MG63 (cell line): ENCODE results near the gene IFITM1. TPM values are rescaled to one million over a fixed set of nuclear protein-coding genes. Genes with fewer than 3 reads are reported as not detected.
"Not testable (repeated sequence)": the region's sequence is repeated elsewhere in the genome, so short reads cannot be mapped to it uniquely, and the experiment has no call there.

ENCODE experiments used
- DNase-seq: peaks from one replicate; pipeline ENCODE4 v3.0.0-alpha.2; 2020
- H3K27me3 ChIP-seq: fragments of 250-450 bp; sonication (Bioruptor Pico); 2 replicates; pipeline ENCODE4 v1.5.1; 2020; ENCODE audit warnings: mild to moderate bottlenecking, moderate library complexity
- H3K36me3 ChIP-seq: fragments of 250-450 bp; sonication (Bioruptor Pico); 2 replicates; pipeline ENCODE4 v1.5.1; 2020; ENCODE audit warnings: mild to moderate bottlenecking, moderate library complexity
- H3K4me3 ChIP-seq: fragments of 250-450 bp; sonication (Bioruptor Pico); 2 replicates; pipeline ENCODE4 v1.5.1; 2020; ENCODE audit warnings: mild to moderate bottlenecking, moderate library complexity
- H3K9me3 ChIP-seq: fragments of 250-450 bp; sonication (Bioruptor Pico); 2 replicates; pipeline ENCODE4 v1.5.1; 2020; ENCODE audit warnings: mild to moderate bottlenecking, moderate library complexity
- total RNA-seq: library from RNA; depleted of rRNA; stranded (reverse); fragments of >200 nt; shearing (Covaris generic); gene quantifications from 2 replicates; pipeline ENCODE4 v1.2.3, GENCODE V29; 2014; ENCODE audit warnings: low replicate concordance

The IFITM1 gene
- total RNA-seq, 1 experiment from 2014 or later = 62.6 TPM

DNA sequence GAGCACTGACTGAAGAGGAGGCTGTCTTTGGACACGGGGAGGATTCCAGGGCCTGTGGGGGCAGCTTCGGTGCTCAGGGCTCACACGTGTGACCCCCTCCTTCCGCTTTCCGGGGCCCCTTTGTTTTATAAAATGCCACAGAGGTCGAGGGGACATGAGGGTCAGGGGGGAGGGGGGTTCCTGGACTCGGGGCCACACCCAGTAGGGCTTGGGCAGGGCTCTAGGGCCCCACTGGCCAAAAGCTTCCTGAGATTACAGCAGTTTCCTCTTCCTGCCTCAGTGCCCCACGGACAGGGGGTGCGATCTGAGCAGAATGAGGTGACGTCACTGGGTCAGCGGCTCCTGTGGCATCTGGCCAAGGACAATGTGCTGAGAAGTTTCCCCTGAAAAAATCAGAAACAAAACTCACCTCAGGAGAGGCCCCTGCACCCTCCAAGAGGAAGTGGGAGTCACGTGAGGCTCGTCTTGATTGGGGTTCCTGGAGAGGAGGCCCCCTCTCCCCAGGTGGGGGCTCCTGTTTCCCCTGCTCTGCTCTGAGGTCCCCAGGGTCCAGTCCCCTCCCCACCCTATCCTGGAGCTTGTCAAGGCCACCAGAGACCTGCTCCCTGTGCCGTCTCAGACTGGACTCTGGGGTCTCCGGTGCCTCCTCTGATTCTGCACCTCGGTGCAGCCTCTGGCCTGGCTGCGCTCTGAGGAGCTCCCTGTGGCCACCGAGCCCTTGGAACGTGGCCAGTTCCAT is 13.2 kb downstream of the IFITM1 start:
- H3K9me3 ChIP-seq = peaks cover 6% of the 10 kb centered on the region
- DNase-seq = no peak
- no peak overlapping the region for H3K4me3 ChIP-seq
- H3K36me3 ChIP-seq = no peaks in the 10 kb centered on the region
- no peaks in the 10 kb centered on the region for H3K27me3 ChIP-seq

DNA sequence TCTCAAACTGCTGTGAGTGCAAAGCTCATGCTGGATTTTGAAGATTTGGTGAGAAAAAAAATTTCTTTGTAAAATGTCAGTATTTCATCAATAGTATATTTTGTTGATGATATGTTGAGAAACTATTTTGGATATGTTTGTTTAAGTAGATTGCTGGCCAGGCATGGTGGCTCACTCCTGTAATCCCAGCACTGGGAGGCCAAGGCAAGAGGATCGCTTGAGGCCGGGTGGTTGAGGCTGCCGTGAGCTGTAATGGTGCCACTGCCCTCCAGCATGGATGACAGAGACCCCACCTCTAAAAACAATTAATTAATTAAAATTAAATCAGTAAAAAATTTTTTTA is 13.7 kb downstream of the IFITM1 start:
- peaks cover 6% of the 10 kb centered on the region for H3K9me3 ChIP-seq
- H3K4me3 ChIP-seq = no peak overlapping the region
- H3K36me3 ChIP-seq = no peaks in the 10 kb centered on the region
- H3K27me3 ChIP-seq = no peaks in the 10 kb centered on the region
- DNase-seq = no peak

DNA sequence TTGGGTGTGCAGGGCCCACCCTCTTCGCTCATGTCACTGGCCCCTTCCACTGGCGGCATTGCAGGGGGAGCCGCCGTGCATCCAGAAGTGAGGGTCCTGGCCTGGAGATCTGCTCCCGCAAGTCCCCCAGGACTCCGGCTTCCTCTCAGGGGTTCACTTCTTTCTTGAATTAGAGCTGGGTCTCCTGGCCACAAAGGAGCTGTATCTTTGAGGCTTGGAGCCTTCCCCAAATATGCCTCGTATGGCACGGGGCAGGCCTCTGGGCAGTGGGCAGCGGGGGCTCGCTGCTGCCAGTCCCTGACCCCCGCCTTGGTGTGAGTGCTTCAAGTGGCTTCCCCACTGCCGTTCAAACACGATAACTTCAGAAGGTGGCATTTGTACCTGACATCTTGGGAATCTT is 14.2 kb downstream of the IFITM1 start:
- no peaks in the 10 kb centered on the region for H3K36me3 ChIP-seq
- H3K9me3 ChIP-seq = peaks cover 6% of the 10 kb centered on the region
- no peaks in the 10 kb centered on the region for H3K27me3 ChIP-seq
- H3K4me3 ChIP-seq = no peak overlapping the region
- DNase-seq = no peak

DNA sequence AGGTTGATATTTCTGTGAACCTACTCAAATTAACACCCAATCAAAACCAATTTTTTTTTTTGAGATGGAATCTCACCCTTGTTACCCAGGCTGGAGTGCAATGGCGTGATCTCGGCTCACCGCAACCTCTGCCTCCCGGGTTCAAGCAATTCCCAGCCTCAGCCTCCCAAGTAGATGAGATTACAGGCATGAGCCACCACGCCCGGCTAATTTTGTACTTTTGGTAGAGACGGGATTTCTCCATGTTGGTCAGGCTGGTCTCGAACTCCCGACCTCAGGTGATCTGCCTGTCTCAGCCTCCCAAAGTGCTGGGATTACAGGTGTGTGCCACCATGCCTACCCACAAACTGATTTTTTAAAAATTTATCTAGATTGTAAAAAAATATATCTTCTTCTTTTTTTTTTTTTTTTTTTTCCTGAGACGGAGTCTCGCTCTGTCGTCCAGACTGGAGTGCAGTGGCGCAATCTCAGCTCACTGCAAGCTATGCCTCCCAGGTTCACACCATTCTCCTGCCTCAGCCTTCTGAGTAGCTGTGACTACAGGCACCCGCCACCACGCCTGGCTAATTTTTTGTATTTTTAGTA is 14.8 kb downstream of the IFITM1 start:
- not testable (repeated sequence) for DNase-seq, H3K9me3 ChIP-seq, H3K27me3 ChIP-seq, H3K4me3 ChIP-seq, H3K36me3 ChIP-seq

DNA sequence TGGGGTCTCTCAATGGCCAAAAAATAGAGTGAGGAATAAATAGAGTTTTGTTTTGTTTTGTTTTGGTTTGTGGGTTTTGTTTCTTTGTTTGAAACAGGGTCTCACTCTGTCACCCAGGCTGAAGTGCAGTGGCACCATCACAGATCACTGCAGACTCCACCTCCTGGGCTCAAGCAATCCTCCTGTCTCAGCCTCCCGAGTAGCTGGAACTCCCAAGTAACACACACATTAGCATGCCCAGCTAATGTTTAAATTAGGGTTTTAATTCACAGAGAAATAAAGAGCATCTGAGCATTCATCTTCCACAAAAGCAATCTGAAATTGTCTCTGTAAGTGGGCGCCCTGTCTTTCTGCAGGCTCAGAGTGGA is 16.0 kb downstream of the IFITM1 start:
- Histone ChIP-seq H3K4me3 (no peak overlapping the region), H3K9me3 (peaks cover 6% of the 10 kb centered on the region), H3K36me3 (no peaks in the 10 kb centered on the region), H3K27me3 (no peaks in the 10 kb centered on the region)
- DNase-seq = no peak

DNA sequence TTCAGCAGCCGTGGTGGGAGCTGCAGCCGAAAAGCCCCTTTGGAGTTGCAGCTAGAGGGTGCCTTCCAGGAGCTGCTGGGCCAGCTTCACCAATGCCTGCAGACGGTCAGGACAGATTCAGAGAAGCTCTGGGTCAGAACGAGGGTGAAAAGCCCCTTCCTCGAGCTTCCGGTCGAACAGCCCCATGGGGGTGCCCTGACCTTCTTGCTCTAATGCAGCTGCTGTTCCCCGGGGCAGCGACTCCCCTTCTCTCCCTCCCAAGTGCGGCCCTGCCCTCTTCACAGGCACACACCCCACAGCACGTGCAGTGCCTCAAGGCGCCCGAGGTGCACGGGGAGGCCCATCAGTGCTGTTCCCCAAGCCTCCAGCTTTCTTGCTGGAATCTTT is 16.5 kb downstream of the IFITM1 start:
- Histone ChIP-seq H3K4me3 (no peak overlapping the region), H3K27me3 (no peaks in the 10 kb centered on the region), H3K9me3 (peaks cover 6% of the 10 kb centered on the region), H3K36me3 (no peaks in the 10 kb centered on the region)
- DNase-seq = no peak

DNA sequence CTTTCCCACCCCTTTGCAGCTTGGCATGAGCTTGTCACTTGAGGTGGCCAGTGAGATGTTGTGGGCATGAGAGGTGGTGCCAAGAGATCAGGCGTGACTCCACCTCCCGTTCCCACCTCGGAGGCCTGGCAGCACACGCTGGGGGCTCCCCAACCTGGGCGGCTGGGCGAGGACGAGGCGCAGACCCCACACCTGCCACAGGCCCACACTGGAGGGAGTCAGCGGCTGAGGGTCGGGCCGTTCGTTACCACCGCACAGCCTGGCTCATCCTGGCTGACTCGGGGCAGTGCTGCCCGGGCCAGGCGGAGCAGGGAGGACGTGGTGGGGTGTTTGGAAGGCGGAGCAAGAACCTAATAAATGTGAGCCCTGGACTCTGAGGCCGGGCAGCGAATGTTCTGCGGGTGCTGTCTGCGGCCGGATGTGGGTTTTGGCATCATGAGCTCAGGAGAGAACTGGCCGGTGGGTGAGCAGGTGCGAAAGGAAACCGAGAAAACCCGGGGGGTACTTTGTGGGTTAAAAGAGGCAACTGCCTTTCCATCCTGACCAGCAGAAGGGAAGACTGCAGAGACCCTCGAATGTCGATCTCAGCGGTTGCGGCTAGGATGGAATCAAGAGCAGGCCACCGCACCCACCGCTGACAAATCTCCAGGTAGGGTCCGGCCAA is 17.0 kb downstream of the IFITM1 start:
- DNase-seq = no peak
- Histone ChIP-seq H3K4me3 (no peak overlapping the region), H3K27me3 (no peaks in the 10 kb centered on the region), H3K36me3 (no peaks in the 10 kb centered on the region), H3K9me3 (peaks cover 6% of the 10 kb centered on the region)

DNA sequence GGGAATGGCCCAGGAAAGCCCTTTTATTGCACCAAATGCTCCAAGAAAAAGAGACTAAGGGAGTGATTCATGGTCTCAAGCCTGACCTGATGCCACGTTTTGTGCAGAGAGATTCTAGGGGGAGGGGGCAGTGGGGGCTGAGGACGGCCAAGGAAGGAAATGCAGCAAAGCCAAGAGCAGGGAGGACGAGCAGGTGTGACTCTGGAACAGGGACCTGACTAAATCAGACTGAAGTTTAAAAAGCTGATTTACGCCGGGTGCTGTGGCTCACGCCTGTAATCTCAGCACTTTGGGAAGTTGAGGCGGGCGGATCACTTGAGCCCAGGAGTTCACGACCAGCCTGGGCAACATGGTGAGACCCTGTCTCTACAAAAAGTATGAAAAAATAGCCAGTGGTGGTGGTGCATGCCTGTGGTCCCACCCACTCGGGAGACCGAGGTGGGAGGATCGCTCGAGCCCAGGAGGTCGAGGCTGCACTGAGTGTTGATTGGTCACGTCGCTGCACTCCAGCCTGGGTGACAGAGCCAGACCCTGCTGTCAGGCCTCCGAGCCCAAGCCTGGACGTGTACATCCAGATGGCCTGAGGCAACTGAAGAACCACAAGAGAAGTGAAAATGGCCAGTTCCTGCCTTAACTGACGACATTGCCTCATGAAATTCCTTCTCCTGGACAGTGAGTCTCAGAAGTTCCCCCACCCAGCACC is 17.7 kb downstream of the IFITM1 start:
- Histone ChIP-seq H3K27me3 (no peaks in the 10 kb centered on the region), H3K9me3 (peaks cover 6% of the 10 kb centered on the region), H3K36me3 (no peaks in the 10 kb centered on the region)

DNA sequence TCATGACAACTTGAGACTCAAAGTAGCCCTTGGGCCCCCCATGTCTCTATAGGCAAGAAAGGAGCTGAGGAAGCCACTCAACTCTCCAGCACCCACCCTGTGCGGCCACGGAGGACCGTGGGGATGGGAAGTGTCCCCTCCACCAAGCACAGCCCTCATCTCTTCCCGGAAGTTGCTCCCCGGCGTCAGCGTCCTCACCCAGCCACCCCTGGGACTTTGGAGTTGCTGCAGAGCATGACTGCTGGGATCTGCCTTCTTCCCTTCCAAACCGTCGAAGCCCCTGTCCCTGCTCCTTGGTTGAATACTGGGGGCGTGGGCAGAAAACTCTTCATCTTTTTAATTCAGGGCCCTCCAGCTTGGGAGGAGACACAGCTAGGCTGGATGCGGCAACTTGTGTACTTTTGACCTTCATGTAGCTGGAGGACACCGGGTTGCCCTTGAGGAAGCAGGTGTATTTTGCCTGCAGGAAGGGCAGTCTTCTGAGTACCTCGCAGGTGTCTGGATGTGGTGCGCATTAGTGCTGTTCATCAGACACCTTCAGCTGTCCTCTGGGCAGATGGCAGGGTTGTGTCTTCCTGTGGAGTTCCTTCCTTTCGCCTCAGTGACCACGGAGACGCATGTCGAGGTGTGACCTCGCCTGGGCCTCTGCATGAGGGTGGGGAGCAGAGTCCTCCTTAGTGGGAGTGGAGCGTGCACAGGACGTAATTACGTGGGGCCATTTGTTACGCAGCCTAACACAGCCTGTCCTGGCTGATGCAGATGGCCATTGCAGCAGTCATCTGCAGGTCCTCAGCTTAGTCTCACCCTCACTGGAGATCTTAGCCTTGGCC is 19.0 kb downstream of the IFITM1 start:
- Histone ChIP-seq H3K4me3 (no peak overlapping the region), H3K9me3 (peaks cover 6% of the 10 kb centered on the region), H3K27me3 (no peaks in the 10 kb centered on the region), H3K36me3 (no peaks in the 10 kb centered on the region)
- DNase-seq = no peak

More for the DNA sequence above, 17.7 kb downstream of the IFITM1 start:
- no peak overlapping the region for H3K4me3 ChIP-seq
- DNase-seq = no peak

DNA sequence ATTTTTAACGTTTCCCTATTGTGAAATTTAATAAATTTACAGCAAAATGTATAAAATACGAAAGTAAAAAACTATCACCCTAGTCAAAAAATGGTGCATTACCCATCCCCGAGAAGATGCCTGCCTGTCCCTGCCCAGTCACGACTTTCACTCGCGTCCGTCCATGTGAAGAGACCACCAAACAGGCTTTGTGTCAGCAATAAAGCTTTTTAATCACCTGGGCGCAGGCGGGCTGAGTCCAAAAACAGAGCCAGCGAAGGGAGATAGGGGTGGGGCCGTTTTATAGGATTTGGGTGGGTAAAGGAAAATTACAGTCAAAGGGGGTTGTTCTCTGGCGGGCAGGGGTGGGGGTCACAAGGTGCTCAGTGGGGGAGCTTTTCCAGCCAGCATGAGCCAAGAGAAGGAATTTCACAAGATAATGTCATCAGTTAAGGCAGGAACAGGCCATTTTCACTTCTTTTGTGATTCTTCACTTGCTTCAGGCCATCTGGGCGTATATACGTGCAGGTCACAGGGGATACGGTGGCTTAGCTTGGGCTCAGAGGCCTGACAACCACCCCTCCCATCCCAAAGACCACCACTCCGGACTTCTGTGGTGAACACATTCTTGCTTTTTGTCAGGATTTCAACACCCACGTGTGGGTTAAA is 19.9 kb downstream of the IFITM1 start:
- H3K27me3 ChIP-seq, H3K9me3 ChIP-seq, H3K36me3 ChIP-seq, DNase-seq, H3K4me3 ChIP-seq: not testable (repeated sequence)

DNA sequence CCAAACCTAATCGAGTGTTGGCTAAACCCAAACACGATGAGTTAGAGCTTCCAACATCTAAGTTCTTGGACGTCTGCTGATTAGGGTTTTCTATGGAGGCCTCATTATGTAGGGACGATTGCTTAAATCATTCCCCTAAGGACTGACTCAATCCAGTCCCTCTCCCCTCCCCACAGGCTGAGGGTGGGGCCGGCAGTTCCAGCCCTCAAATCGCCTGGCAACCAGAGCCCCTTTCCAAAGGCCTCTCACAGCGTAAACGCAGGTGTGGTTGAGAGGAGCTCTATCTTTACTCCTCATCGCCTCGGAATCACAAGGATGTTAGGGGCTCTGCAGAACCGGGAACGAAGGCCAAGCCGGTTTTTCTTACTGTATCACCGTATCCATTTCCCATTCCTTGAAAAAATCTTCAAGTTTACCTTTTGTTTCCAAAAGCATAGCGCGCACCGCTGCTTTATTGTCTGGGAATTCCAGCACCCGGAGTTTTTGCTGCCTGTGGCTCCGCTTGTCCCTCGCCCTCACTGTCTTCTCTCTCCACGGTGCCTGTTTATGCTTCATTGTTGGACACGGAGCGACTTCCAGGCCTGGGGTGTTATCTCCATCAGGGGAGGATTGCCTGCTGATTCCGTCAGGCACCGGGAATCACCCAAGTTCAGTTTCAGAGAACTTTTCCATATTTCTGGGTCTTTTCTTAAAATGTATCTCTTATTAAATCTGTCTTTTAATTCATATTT is 20.6 kb downstream of the IFITM1 start:
- Histone ChIP-seq H3K36me3 (no peaks in the 10 kb centered on the region), H3K4me3 (no peak overlapping the region), H3K27me3 (no peaks in the 10 kb centered on the region), H3K9me3 (peaks cover 6% of the 10 kb centered on the region)
- no peak for DNase-seq

DNA sequence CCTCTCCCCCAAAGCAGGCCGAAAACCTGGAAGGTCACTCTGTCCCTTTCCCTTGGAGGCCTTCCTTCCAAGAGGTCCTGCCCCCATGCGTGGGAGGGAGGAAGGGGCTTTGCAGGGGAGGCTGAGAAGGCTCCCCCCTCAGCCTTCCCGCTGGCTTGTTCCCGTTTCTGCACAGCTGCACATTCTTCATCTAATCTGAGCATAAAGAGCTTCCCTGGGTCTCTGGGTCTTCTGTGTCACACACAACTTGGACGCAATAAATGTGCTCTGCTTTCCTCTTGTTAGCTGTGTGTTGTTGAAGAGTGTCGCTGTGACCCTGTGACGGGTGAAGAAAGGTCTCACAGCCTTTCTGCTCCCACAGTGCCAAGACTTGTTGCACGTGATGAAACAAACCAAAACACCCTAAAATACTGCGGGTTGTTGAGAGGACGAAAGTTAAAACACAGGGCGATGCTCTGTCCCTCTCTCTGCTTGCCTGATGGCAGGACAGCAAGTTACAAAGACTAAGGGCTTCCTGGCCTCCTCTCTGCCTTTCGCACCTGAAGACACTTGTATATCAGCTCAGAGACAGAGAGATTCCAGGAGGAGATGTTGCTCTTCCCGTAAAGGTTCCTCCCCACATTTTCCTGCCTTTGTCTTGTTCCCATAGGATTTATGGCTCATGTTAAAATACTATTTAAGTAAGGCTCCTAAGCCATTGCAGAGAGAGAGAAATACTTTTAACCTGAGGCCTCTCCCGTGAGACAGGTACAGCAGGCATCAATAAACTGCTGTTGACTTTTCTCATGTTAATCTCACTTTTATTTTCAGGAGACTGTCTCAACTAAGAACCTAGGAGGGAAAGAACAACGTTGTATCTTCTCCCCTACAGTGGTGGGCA is 22.2 kb downstream of the IFITM1 start:
- Histone ChIP-seq H3K27me3 (no peaks in the 10 kb centered on the region), H3K4me3 (no peak overlapping the region), H3K9me3 (peaks cover 6% of the 10 kb centered on the region), H3K36me3 (no peaks in the 10 kb centered on the region)
- no peak for DNase-seq

DNA sequence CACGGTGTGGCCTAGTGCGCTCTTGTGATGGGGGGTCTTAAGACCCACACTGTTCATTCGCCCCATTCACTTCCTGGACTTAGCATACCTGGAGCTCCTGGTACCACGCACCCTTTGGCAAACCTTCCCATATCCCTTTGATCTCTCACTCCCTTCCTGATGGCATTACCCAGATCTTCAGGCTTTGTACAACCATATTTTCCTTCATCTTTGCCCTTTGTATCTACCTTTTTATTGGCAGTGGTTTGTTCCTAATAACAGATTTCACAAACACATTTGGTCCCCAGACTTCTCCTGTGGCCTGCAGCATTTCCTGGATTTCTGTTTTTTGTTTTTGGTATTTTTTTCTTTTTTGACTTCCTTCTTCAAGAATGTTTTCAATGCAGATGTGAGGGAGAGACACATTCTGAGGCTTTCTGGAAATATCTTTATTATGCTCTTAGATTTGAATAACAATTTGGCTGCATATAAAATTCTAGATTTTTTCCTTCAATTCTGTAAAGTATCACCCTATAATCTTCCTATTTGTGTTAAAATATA is 22.9 kb downstream of the IFITM1 start:
- H3K36me3 ChIP-seq = no peaks in the 10 kb centered on the region
- H3K9me3 ChIP-seq = peaks cover 2% of the 10 kb centered on the region
- H3K27me3 ChIP-seq = no peaks in the 10 kb centered on the region
- no peak for DNase-seq
- no peak overlapping the region for H3K4me3 ChIP-seq

DNA sequence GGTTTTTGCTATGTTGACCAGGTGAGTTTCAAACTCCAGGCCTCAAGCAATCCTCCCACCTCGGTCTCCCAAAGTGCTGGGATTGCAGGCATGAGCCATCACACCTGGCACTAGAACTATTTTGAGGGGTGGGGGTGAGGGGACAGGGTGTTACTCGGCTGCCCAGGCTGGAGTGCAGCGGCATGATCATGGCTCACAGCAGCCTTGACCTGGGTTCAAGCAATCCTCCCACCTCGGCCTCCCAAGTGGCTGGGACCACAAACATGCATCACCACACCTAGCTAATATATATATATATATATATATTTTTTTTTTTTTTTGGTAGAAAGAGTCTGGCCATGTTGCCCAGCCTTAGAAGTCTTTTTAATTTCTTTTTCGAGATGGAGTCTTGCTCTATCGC is 23.9 kb downstream of the IFITM1 start:
- no peak overlapping the region for H3K4me3 ChIP-seq
- no peaks in the 10 kb centered on the region for H3K9me3 ChIP-seq
- no peaks in the 10 kb centered on the region for H3K27me3 ChIP-seq
- no peak for DNase-seq
- H3K36me3 ChIP-seq = no peaks in the 10 kb centered on the region

DNA sequence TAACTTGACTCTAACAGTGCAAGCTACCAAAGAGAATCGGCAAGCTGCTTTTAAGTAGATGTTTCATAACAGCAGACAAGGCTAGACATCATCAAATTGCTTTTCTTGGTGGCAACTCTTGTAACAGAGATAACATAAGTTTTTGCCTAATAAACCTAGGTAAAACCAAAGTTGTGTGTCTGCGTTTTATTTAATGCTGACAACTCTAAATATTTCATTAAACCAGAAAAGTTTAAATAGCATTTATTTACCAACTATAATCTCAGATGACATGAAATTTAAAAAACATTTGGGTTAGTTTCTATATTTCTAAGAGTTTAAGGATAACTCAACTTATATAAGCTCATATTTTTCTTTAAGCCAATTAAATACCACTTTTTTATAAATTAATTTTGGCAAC is 26.1 kb downstream of the IFITM1 start:
- no peak overlapping the region for H3K4me3 ChIP-seq
- no peaks in the 10 kb centered on the region for H3K36me3 ChIP-seq
- H3K27me3 ChIP-seq = no peaks in the 10 kb centered on the region
- DNase-seq = no peak
- H3K9me3 ChIP-seq = no peaks in the 10 kb centered on the region
